ENCODE measurements around the gene LEAP2.

Gene LEAP2

DNA sequence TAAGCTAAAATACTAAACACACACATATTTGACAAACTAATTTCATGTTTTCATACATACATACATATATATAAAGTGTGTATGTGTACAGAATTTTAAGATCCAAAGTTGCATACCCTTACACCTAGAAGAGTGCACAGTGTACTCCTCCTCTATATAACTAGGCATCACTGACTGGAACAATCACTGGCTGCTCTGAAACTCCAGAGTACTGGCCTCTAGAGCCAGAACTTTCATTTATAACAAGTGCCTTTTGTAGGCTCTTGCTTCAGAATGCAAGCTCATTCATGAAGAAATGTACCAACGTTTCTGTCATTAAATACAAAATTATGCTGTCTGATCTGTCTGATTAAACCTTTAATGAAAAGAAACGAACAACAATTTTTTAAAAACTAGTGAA lies 4.0 kb downstream of the LEAP2 start:
- H3K9me3 ChIP-seq (ENCODE audit: control insufficient read depth, low read length): no peaks in the 10 kb centered on the region
- no peaks in the 10 kb centered on the region for H3K79me2 ChIP-seq
- H3K9ac ChIP-seq: no peak overlapping the region
- TF ChIP-seq, protein P1, sequence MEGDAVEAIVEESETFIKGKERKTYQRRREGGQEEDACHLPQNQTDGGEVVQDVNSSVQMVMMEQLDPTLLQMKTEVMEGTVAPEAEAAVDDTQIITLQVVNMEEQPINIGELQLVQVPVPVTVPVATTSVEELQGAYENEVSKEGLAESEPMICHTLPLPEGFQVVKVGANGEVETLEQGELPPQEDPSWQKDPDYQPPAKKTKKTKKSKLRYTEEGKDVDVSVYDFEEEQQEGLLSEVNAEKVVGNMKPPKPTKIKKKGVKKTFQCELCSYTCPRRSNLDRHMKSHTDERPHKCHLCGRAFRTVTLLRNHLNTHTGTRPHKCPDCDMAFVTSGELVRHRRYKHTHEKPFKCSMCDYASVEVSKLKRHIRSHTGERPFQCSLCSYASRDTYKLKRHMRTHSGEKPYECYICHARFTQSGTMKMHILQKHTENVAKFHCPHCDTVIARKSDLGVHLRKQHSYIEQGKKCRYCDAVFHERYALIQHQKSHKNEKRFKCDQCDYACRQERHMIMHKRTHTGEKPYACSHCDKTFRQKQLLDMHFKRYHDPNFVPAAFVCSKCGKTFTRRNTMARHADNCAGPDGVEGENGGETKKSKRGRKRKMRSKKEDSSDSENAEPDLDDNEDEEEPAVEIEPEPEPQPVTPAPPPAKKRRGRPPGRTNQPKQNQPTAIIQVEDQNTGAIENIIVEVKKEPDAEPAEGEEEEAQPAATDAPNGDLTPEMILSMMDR (IDR thresholded peaks at IDR 0.05): no peak
- no peaks in the 10 kb centered on the region for H3K27me3 ChIP-seq (ENCODE audit: control insufficient read depth, insufficient read depth, low read length)
- H3K4me1 ChIP-seq: no peaks in the 10 kb centered on the region
- H3K36me3 ChIP-seq (ENCODE audit: control insufficient read depth, insufficient read depth, low read length): no peaks in the 10 kb centered on the region
- H3K4me2 ChIP-seq (ENCODE audit: low read length): no peak overlapping the region
- no peak overlapping the region for H2AFZ ChIP-seq
- H3K27ac ChIP-seq: no peak overlapping the region
- no peak overlapping the region for H3K4me3 ChIP-seq (ENCODE audit: low read depth, low read length)

DNA sequence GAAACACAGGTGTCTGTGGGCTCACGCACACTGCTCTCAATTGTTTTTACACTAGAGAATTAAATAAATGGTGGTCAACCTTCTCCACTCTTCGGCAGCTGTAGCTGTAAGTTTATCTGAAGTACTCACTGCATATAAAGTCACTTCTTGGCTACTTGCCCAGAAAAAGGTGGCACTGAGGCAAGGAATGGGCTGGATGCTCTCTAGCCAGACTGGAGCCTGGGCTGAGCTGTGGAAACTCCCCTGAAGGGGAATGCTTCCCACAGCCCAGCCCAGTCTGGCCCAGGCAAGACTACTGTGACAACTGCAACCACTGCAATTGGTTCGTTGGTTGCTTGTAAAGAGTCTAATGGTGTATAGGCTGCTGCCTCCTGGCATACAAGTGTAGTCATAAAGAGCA lies 4.5 kb downstream of the LEAP2 start:
- TF ChIP-seq, protein P1 (IDR thresholded peaks at IDR 0.05): no peak
- Histone ChIP-seq H3K9ac (no peak overlapping the region), H3K4me2 (ENCODE audit: low read length) (no peak overlapping the region), H3K4me3 (ENCODE audit: low read depth, low read length) (no peak overlapping the region), H3K79me2 (no peaks in the 10 kb centered on the region), H3K27ac (no peak overlapping the region), H2AFZ (no peak overlapping the region), H3K4me1 (no peaks in the 10 kb centered on the region), H3K27me3 (ENCODE audit: control insufficient read depth, insufficient read depth, low read length) (no peaks in the 10 kb centered on the region), H3K36me3 (ENCODE audit: control insufficient read depth, insufficient read depth, low read length) (no peaks in the 10 kb centered on the region), H3K9me3 (ENCODE audit: control insufficient read depth, low read length) (no peaks in the 10 kb centered on the region)

DNA sequence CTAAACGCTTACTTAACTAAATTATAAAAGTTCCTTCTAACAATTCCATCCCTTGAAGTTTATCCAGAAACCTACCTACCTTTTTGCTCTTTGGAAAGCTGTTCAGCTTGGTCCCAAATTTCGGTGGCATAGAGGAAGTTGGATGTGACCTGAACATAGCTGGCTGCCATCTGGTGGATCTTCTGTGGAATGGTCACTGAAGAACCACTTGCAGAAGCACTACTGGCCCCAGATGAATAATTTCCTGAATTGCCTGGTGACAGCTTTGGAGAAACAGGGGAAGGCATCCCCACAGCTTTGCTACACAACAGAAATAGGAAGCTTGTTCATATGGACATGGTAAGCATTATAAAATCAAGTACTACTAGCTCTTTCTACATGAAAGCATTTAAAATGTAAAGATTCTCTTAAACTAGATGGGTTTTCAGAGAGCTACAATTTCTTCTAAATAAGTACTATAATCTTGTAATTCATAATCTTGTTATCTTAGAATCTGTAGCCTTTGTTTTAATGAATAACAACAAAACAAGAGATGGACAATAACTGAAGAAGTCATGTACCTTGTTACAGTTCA lies 9.9 kb downstream of the LEAP2 start:
- Histone ChIP-seq H3K4me3 (ENCODE audit: low read depth, low read length) (no peak overlapping the region), H3K9me3 (ENCODE audit: control insufficient read depth, low read length) (no peaks in the 10 kb centered on the region), H3K27ac (no peak overlapping the region), H3K4me1 (no peaks in the 10 kb centered on the region), H3K27me3 (ENCODE audit: control insufficient read depth, insufficient read depth, low read length) (no peaks in the 10 kb centered on the region), H2AFZ (no peak overlapping the region), H3K4me2 (ENCODE audit: low read length) (no peak overlapping the region), H3K9ac (no peak overlapping the region), H3K79me2 (no peaks in the 10 kb centered on the region), H3K36me3 (ENCODE audit: control insufficient read depth, insufficient read depth, low read length) (no peaks in the 10 kb centered on the region)
- TF ChIP-seq, protein P1 (IDR thresholded peaks at IDR 0.05): peak; percentile 74

DNA sequence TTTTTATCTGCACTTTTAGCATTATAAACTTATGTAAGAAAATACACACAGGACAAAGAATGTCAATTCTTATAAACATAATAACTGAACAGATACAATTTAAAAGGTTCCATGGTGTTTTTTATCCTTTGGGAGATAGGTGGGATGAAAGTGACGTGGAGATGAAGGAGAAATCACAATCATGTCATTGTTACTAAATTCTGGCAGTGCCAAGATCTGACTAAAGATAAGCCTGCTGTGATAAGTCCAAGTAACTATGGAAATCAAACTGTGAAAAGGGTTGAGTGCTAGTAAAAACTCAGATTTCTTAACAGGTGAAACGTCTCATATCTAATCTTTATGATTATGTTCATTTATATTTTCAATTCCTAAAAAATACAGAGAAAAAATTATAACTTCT lies 11.1 kb downstream of the LEAP2 start:
- TF ChIP-seq, protein P1 (IDR thresholded peaks at IDR 0.05): no peak
- H3K4me1 ChIP-seq: no peaks in the 10 kb centered on the region
- no peaks in the 10 kb centered on the region for H3K36me3 ChIP-seq (ENCODE audit: control insufficient read depth, insufficient read depth, low read length)

DNA sequence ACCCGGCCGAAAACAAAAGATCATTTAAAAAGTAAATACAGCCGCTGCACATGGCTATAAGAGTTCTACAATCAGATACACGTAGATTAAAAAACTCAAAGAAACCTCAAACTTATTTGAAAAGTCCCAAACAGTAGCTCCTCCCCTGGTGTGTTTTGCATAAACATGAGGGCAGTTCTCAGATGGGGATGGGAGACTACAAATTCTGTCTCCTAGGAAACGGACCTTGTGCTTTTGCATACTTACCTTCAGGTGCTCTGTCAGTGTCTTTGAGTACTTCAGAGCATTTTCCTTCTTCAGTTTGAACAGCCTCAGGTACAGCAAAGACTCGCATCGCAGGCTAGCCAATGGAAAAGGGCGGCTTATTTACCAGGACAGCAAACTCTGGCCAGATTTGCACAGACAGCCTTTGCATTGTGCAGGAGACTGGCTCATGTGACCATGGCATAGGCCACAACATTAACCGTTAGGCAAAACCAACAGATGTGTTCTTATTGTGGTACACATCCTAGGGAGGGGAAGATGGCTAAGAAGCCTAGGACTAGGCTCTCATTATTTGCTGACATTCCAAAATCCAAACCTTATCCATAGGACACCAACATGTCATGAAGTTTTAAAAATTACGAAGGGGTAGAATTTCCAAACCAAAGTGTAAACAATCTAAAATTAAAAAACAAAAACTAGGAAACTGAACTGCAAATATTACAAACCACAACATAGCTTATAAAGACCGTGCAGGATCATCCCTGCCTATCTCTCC lies 12.8 kb downstream of the LEAP2 start:
- no peaks in the 10 kb centered on the region for H3K36me3 ChIP-seq (ENCODE audit: control insufficient read depth, insufficient read depth, low read length)
- H2AFZ ChIP-seq: no peak overlapping the region
- no peak overlapping the region for H3K4me2 ChIP-seq (ENCODE audit: low read length)
- no peaks in the 10 kb centered on the region for H3K79me2 ChIP-seq
- no peaks in the 10 kb centered on the region for H3K4me1 ChIP-seq
- TF ChIP-seq, protein P1 (IDR thresholded peaks at IDR 0.05): no peak
- no peaks in the 10 kb centered on the region for H3K9me3 ChIP-seq (ENCODE audit: control insufficient read depth, low read length)
- H3K27ac ChIP-seq: no peak overlapping the region
- H3K27me3 ChIP-seq (ENCODE audit: control insufficient read depth, insufficient read depth, low read length): no peaks in the 10 kb centered on the region
- no peak overlapping the region for H3K9ac ChIP-seq
- no peak overlapping the region for H3K4me3 ChIP-seq (ENCODE audit: low read depth, low read length)

More for the DNA sequence above, 11.1 kb downstream of the LEAP2 start:
- no peak overlapping the region for H3K4me3 ChIP-seq (ENCODE audit: low read depth, low read length)
- H3K27me3 ChIP-seq (ENCODE audit: control insufficient read depth, insufficient read depth, low read length): no peaks in the 10 kb centered on the region
- H2AFZ ChIP-seq: no peak overlapping the region
- no peak overlapping the region for H3K9ac ChIP-seq
- no peaks in the 10 kb centered on the region for H3K9me3 ChIP-seq (ENCODE audit: control insufficient read depth, low read length)
- H3K4me2 ChIP-seq (ENCODE audit: low read length): no peak overlapping the region
- no peak overlapping the region for H3K27ac ChIP-seq
- no peaks in the 10 kb centered on the region for H3K79me2 ChIP-seq

Measured in parathyroid adenoma (tissue), 2 donors.